H1 (cell line): ENCODE data around the gene SP8. TPM values are rescaled to one million over a fixed set of nuclear protein-coding genes. Genes with fewer than 3 reads are reported as not detected.

ENCODE experiments used
- CEBPB ChIP-seq: IDR thresholded peaks from 2 replicates; pipeline ENCODE4 v1.6.1; 2012; ENCODE audit warnings: low read depth, low read length
- CHD2 ChIP-seq: IDR thresholded peaks from 2 replicates; pipeline ENCODE4 v1.6.1; 2012; ENCODE audit warnings: low read length, improper control_type of control experiment
- EGR1 ChIP-seq: IDR thresholded peaks from 2 replicates; pipeline ENCODE4 v1.6.1; 2011; ENCODE audit warnings: low read depth, low read length, borderline replicate concordance
- FOSL1 ChIP-seq: IDR thresholded peaks from 2 replicates; pipeline ENCODE4 v1.6.1; 2011; ENCODE audit warnings: mild to moderate bottlenecking, low read depth, low read length, moderate library complexity; ENCODE audit not compliant: insufficient read depth
- GTF2F1 ChIP-seq: IDR thresholded peaks from 2 replicates; pipeline ENCODE4 v1.6.1; 2012; ENCODE audit warnings: low read depth, low read length, improper control_type of control experiment, borderline replicate concordance
- HDAC2 ChIP-seq, 2 experiments: fragments of 300-600 bp in 1 of 2; sonication (generic) in 1 of 2; IDR thresholded peaks; 2 replicates each; pipeline ENCODE4 v1.6.1; 2011 to 2012; ENCODE audit warnings: low read depth in 2 of 2, low read length in 2 of 2, mild to moderate bottlenecking in 2 of 2, moderate library complexity in 2 of 2, borderline replicate concordance in 1 of 2, inconsistent platforms in 1 of 2
- JUN ChIP-seq: IDR thresholded peaks from 2 replicates; pipeline ENCODE4 v1.6.1; 2011; ENCODE audit warnings: low read depth, mild to moderate bottlenecking, improper control_type of control experiment, low read length
- NANOG ChIP-seq: IDR thresholded peaks from 2 replicates; pipeline ENCODE4 v1.6.1; 2011; ENCODE audit warnings: low read length, low read depth, mild to moderate bottlenecking, inconsistent platforms; ENCODE audit not compliant: insufficient read depth, poor library complexity, severe bottlenecking
- NRF1 ChIP-seq: IDR thresholded peaks from 2 replicates; pipeline ENCODE4 v1.6.1; 2011; ENCODE audit warnings: mild to moderate bottlenecking, low read depth, low read length, improper control_type of control experiment
- POLR2A ChIP-seq, 2 experiments: IDR thresholded peaks; 1 replicate in 1 of 2; 2 replicates in 1 of 2; pipeline ENCODE4 v1.6.1; 2011; ENCODE audit warnings: low read depth in 2 of 2, low read length in 2 of 2, mild to moderate bottlenecking in 2 of 2; ENCODE audit errors: control extremely low read depth in 1 of 2
- POU5F1 ChIP-seq: IDR thresholded peaks from 2 replicates; pipeline ENCODE4 v1.6.1; 2011; ENCODE audit warnings: low read depth, mild to moderate bottlenecking, low read length, moderate library complexity
- RNF2 ChIP-seq: fragments of 200-900, 300-1000 bp; sonication (generic); IDR thresholded peaks from 2 replicates; pipeline ENCODE4 v1.7.1; 2016; ENCODE audit warnings: borderline replicate concordance, low read depth, mild to moderate bottlenecking, antibody characterized with exemption, low read length; ENCODE audit not compliant: poor library complexity, severe bottlenecking; ENCODE audit errors: missing control alignments
- SIRT6 ChIP-seq: IDR thresholded peaks from one replicate; pipeline ENCODE4 v1.7.1; 2012; ENCODE audit warnings: low read length, inconsistent platforms
- SUZ12 ChIP-seq: fragments of 200-600 bp; sonication (generic); IDR thresholded peaks from 2 replicates; pipeline ENCODE4 v1.6.1; 2012; ENCODE audit warnings: mild to moderate bottlenecking, inconsistent platforms, low read length, moderate library complexity, mixed read lengths
- TAF1 ChIP-seq: IDR thresholded peaks from 2 replicates; pipeline ENCODE4 v1.6.1; 2011; ENCODE audit warnings: mild to moderate bottlenecking, low read depth, low read length
- TAF7 ChIP-seq: optimal IDR thresholded peaks from 2 replicates; pipeline ENCODE3; 2011; ENCODE audit warnings: low read depth, mild to moderate bottlenecking, inconsistent platforms, low read length, moderate library complexity, borderline replicate concordance
- polyA plus RNA-seq, 7 experiments: library from polyadenylated mRNA; depleted of rRNA in 3 of 7; stranded (reverse) in 5 of 7; unstranded in 2 of 7; fragments of >200 nt in 5 of 7; fragments of 200-250 nt in 2 of 7; gene quantifications; 1 replicate in 5 of 7; 2 replicates in 1 of 7; 4 replicates in 1 of 7; pipeline versions ENCODE4 v1.2.1 to v1.2.3, GENCODE V29; 2011 to 2013; ENCODE audit warnings: missing spikeins in 2 of 7, mixed read lengths in 2 of 7
- total RNA-seq: library from RNA; stranded (reverse); fragmentation: NEBNext Ultra II Directional; extraction: Animal tissue kit (Norgen Biotek cat#: 25700); gene quantifications from 2 replicates; pipeline ENCODE4 v1.2.1, GENCODE V29; 2021

SP8 gene
- total and polyA plus RNA-seq, 2 of the 8 experiments (the other 6 are each of a cell fraction or from before 2014, with no cell fraction given), result 11.3 to 12.0 TPM

DNA sequence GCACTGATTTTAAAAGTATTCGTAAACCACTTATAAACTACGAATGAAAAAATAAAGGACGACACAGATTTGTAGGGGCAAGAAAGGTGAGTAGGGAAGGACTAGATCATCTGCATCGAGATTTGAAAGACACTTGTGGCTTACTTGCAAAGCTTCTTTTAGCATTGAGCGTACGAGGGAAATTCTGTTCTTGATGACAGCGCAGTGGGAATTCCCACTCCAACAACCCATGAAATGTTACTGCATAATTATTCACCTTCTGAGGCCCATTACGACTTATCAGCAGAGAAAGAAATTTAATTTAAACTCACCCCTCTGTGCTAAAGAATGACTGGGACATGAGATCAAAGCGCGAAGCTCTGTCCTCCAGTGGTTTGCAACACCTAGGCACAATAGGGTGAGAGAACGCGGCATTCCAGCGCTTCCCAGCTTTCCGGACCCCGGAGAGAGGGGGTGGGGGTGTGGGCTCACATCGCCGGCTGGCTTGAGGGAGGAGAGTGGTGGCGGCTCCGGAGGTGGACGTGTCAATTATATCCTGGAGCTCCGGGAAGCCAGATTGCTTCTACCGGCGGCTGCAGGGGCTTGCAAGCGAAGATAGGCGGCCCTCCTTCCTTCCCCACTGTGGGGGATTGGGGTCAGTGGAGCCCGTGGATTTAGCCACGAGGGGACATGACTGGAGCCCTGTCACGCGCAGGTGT, 10.3 kb downstream of the SP8 start (continued):
- TF ChIP-seq GTF2F1 (no peak), CHD2 (no peak), CEBPB (peak; percentile 55), NANOG (peak; percentile 24), HDAC2 (IDR thresholded peaks at IDR 0.05; ENCODE audit: borderline replicate concordance in 1 of 2, low read depth in 2 of 2, low read length in 2 of 2) (peak in 1 of 2 experiments; percentile 53; a peak in 1 of 4 replicates), POU5F1 (no peak), NRF1 (no peak), TAF7 (no peak), TAF1 (peak; percentile 31; the same call in 1 of the 2 replicates), POLR2A (IDR thresholded peaks at IDR 0.05; ENCODE audit: control extremely low read depth in 1 of 2, low read depth in 2 of 2, low read length in 2 of 2) (no peak), FOSL1 (no peak), SUZ12 (peak; percentile 44), EGR1 (no peak), SIRT6 (no peak), JUN (no peak), RNF2 (no peak)
- TF ChIP-seq, all 59 proteins: peak for 14
